HL-60 (cell line): ENCODE results near the gene ADSS1.

Experiments
- POLR2AphosphoS5 ChIP-seq: IDR thresholded peaks from 2 replicates; pipeline ENCODE4 v1.6.1; 2012; ENCODE audit warnings: low read depth
- REST ChIP-seq: IDR thresholded peaks from 2 replicates; pipeline ENCODE4 v1.6.1; 2012; ENCODE audit warnings: low read depth; ENCODE audit not compliant: insufficient replicate concordance
- SPI1 ChIP-seq: IDR thresholded peaks from 2 replicates; pipeline ENCODE4 v1.6.1; 2012; ENCODE audit warnings: low read depth, mild to moderate bottlenecking, borderline replicate concordance
- TF ChIP-seq, protein P1 (sequence below): IDR thresholded peaks from one replicate; pipeline ENCODE4 v1.5.1; 2011; ENCODE audit warnings: low read length, control low read depth, inconsistent platforms; ENCODE audit not compliant: insufficient read depth

GRCh38 chr14:104680056-104680805 is 43.8 kb upstream of the ADSS1 start:
- TF ChIP-seq, protein P1, sequence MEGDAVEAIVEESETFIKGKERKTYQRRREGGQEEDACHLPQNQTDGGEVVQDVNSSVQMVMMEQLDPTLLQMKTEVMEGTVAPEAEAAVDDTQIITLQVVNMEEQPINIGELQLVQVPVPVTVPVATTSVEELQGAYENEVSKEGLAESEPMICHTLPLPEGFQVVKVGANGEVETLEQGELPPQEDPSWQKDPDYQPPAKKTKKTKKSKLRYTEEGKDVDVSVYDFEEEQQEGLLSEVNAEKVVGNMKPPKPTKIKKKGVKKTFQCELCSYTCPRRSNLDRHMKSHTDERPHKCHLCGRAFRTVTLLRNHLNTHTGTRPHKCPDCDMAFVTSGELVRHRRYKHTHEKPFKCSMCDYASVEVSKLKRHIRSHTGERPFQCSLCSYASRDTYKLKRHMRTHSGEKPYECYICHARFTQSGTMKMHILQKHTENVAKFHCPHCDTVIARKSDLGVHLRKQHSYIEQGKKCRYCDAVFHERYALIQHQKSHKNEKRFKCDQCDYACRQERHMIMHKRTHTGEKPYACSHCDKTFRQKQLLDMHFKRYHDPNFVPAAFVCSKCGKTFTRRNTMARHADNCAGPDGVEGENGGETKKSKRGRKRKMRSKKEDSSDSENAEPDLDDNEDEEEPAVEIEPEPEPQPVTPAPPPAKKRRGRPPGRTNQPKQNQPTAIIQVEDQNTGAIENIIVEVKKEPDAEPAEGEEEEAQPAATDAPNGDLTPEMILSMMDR = no peak
- TF ChIP-seq POLR2AphosphoS5 = no peak
- TF ChIP-seq REST = no peak
- no peak for TF ChIP-seq SPI1
